SIG-M5 treated with dmso at 0.1 percent for 504 hours (cell line): ENCODE measurements around the gene CAMK4.

Source experiments
- DNase-seq: peaks from one replicate; lab custom pipeline; 2025; ENCODE audit not compliant: unreplicated experiment; lab: John Stamatoyannopoulos, UW

Gene CAMK4

GRCh38 chr5:111486055-111486454, 261.9 kb downstream of the CAMK4 start:
- no peak for DNase-seq

- no peak for DNase-seq
Measured at GRCh38 chr5:111486926-111487325, 262.7 kb downstream of the CAMK4 start.

- peak; percentile 12 for DNase-seq
Measured at GRCh38 chr5:111488353-111488752, 264.2 kb downstream of the CAMK4 start.

GRCh38 chr5:111493031-111493430, 268.8 kb downstream of the CAMK4 start:
- DNase-seq = no peak

- DNase-seq = no peak
Measured at GRCh38 chr5:111494355-111494999, 270.3 kb downstream of the CAMK4 start.

GRCh38 chr5:111495159-111495558, 271.0 kb downstream of the CAMK4 start:
- no peak for DNase-seq

GRCh38 chr5:111498346-111498745, 274.2 kb downstream of the CAMK4 start:
- DNase-seq = no peak

- DNase-seq = no peak
Measured at GRCh38 chr5:111502956-111503355, 278.8 kb downstream of the CAMK4 start.

GRCh38 chr5:111505096-111505495, 280.9 kb downstream of the CAMK4 start:
- DNase-seq = no peak

- DNase-seq = peak; percentile 41
Measured at GRCh38 chr5:111507276-111507675, 283.1 kb downstream of the CAMK4 start.

GRCh38 chr5:111509119-111509518, 284.9 kb downstream of the CAMK4 start:
- DNase-seq = no peak

- DNase-seq = no peak
Measured at GRCh38 chr5:111511174-111511830, 287.1 kb downstream of the CAMK4 start.

- DNase-seq = no peak
Measured at GRCh38 chr5:111511831-111512374, 287.7 kb downstream of the CAMK4 start.

GRCh38 chr5:111512375-111513130, 288.4 kb downstream of the CAMK4 start, which contains the start of gene STARD4:
TSS of gene STARD4 (minus strand) at chr5:111512535. CDS start at chr5:111507433, 5,102 bp downstream.
- peak; percentile 97 for DNase-seq

- DNase-seq = peak; percentile 67
Measured at GRCh38 chr5:111513131-111513520, 288.9 kb downstream of the CAMK4 start.

GRCh38 chr5:111514087-111514486, 289.9 kb downstream of the CAMK4 start:
- no peak for DNase-seq

GRCh38 chr5:111517853-111518501, 293.8 kb downstream of the CAMK4 start:
- DNase-seq = no peak

GRCh38 chr5:111518777-111519176, 294.6 kb downstream of the CAMK4 start:
- no peak for DNase-seq

GRCh38 chr5:111520908-111521307, 296.7 kb downstream of the CAMK4 start:
- DNase-seq = no peak

- peak; percentile 4 for DNase-seq
Measured at GRCh38 chr5:111528056-111528455, 303.9 kb downstream of the CAMK4 start.

GRCh38 chr5:111530298-111530740, 306.1 kb downstream of the CAMK4 start:
- DNase-seq = peak; percentile 96
